Measurements from ENCODE around the gene SUSD1. TPM values are rescaled to one million over a fixed set of nuclear protein-coding genes. Genes with fewer than 3 reads are reported as not detected.

SUSD1 gene
- polyA plus RNA-seq, 3 donors, result 32.6 to 41.6 (median 34.5) TPM

DNA sequence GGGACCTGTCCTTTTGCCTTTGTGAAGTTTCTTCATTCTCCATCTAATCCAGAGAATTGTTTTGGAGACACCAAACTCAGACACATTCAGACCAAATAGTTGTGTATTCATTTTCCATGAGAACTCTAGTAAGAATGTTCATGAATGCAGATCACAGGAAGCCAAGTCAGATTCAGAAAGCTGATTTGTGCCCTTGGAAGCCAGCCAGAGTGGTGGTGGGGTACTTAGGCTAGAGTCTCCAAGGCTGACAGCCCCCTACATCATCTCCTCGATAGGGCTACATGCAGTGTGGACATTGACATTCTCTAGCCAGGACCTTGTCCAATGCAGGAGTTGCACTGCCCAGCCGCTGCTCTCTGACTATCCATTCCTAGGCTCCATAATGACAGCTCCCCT is 140.9 kb downstream of the SUSD1 start:
- DNase-seq (ENCODE audit: extremely low read depth in 1 of 11, low read depth in 9 of 11, low spot score in 4 of 11), result no peak

DNA sequence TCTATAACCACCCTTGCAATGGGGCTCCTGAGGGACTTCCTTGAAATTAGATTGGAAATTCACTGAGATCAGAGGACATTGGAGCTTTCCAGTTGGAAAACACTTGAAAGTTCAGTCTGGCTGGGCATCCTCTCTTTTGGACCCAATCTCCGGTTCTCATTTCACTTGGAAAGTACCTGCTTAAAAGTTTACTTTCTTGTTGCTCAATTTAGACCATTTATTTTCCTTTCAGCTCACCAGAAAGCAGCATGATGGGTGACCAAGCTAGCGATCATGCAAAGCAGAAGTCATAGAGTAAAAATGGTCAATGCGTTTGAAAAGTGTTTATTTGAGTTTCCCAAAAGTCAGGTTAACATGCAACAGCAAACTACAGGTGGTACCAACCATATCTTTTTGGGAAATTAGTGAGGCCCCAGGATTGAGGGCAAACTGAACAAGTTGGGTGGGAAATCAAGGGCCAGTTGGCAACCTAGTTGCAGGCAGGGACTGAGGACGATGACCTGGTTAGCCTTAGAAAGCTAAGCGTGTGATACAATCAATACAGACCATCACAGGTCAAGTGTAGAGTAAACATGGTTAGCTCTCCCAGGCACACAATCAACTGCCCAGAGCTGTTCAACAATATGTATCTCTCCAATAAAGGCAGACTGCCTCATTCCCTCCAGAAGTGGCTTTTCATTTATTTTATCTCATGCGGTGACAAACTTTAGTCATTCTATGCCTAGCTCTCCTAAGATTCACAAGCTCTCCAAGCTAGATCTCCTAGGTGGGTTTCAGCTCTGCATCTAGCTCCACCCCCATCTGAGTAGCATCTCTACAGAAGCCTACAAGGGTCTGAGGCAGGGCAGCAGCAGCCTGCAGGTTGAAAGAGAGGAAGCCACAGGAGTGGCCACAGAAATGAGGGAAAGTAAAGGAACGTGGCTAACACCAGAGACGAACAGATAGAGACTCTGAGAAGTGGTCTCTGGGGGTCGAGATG is 141.6 kb downstream of the SUSD1 start:
- DNase-seq (ENCODE audit: extremely low read depth in 1 of 11, low read depth in 9 of 11, low spot score in 4 of 11), result no peak

DNA sequence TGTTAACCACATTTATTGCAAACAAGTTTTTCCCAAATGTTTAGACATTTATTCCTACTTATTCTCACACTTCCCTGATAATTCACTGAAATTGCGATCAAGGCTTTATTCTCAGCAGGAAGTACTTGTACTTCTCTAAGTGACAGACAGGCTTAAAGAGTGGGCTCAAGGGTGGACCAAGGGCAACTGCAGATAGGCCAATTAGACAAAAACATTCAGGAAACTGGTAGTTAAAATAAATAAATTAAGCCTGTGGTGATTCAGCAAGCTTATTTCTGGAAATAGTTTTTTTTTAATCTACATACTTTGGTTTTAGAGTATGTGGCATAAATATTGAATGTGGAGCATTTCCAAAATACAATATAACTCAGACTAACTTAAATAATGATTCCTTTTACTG is 142.4 kb downstream of the SUSD1 start:
- DNase-seq (ENCODE audit: extremely low read depth in 1 of 11, low read depth in 9 of 11, low spot score in 4 of 11), result no peak

DNA sequence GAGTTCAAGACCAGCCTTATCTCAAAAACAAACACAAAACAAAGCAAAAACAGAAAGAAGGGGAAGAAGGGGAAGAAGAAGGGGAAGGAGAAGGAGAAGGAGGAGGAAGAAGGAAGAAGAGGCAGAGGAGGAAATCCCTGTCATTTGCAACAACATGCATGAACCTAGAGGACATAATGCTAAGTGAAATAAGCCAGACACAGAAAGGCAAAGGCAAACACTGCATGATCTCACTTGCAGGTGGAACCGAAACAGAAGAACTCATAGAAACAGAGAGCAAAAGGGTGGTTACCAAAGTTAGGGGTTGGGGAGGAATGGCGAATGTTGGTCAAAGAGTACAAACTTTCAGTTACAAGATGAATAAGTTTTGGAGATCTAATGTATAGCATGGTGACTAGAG is 143.1 kb downstream of the SUSD1 start:
- no peak for DNase-seq (ENCODE audit: extremely low read depth in 1 of 11, low read depth in 9 of 11, low spot score in 4 of 11)

DNA sequence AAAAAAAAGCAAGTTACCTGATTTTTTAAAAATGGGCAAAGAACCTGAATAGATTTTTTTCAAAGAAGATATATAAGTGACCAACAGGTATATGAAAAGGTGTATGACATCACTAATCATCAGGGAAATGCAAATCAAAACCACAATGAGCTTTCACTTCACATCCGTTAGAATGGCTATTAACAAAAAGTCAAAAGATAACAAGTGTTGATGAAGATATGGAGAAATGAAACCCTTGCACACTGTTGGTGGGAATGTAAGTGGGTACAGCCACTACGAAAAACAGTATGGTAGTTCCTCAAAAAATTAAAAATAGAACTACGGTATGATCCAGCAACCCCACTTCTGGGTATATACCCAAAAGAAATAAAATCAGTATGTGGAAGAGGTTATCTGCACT is 143.7 kb downstream of the SUSD1 start:
- DNase-seq (ENCODE audit: extremely low read depth in 1 of 11, low read depth in 9 of 11, low spot score in 4 of 11), result no peak

DNA sequence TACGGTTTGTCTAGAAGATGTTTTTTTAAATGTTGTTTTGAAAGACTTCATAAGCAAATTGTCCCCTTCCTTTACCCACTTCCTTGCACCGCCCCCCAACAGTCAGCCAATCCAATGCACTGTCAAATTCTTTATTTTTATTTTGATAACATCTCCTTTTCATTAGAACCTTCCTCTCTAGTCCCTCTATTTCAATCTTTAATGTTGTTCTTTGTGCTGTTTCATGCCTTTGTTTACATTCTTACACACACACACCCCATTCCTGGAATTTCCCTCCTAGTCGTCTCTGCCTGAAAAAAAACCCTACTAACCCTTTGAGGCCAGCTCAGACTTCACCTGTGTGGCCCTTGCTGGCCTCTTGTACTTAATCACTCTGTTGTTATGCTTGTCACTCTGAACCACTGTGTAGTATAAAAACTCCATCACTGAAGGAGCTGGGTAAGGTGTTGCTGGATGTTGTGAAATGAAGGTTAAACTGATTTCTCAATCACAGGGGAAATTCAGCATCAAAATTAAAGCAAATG is 145.1 kb downstream of the SUSD1 start:
- no peak for DNase-seq (ENCODE audit: extremely low read depth in 1 of 11, low read depth in 9 of 11, low spot score in 4 of 11)

DNA sequence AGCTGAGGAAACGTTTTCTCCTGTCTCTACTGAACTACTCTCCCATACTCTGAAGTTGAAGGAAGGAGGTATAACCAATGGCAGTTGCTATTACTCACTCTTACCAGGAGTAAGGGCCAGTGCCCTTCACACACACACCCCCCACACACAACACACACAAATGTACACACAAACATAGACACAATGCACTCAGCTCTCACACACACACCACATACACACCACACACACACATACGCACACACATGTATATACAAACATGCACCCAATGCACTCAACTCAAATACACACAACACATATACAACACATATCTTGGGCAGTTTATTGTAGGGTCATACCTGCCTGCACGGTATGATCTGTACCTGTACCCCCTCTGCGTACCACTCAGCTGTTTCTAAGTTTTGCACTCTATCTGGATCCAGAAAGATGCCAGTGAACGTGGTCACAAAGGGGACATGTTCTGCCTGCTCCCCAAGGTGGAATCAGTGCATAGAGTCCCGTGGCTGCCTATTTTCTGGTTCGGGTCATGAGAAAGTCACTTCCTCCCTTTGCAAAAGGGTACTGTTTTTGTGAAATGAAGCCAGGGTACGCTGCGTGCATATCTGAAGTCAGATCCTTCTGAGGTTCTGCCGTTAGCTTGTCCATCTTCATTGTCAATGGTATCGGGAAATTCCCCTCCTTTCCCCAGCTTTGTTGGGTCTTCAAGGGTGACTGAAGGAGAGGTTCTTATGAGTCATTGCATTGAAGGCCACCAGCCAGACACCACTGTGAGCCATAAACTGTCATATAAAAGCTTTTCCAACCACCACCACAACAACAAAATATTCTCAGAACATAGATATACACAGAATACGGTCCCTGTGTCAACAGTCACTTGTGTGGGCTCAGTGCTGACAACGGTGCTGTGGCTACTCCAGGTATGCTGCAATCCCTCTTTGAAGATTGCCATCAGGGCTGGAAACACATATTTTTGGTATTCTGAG is 146.6 kb downstream of the SUSD1 start:
- no peak for DNase-seq (ENCODE audit: extremely low read depth in 1 of 11, low read depth in 9 of 11, low spot score in 4 of 11)

DNA sequence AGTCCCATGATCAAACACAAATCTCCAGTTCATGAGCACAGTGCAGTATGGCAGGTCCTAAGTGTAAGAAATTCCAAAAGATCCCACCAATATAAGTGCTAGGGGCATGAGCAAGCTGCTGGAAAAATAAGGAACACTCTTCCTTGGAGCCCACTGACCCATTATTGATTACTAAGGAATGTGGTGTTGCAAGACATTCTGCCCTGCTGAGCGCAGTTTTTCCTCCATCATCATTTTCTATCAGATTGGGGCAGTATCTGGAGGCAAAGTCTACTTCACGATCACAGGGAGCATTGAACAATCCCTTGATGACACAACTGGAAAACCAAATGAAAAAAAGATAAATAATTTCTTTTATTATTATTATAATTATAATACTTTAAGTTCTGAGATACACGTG is 149.2 kb downstream of the SUSD1 start:
- no peak for DNase-seq (ENCODE audit: extremely low read depth in 1 of 11, low read depth in 9 of 11, low spot score in 4 of 11)

DNA sequence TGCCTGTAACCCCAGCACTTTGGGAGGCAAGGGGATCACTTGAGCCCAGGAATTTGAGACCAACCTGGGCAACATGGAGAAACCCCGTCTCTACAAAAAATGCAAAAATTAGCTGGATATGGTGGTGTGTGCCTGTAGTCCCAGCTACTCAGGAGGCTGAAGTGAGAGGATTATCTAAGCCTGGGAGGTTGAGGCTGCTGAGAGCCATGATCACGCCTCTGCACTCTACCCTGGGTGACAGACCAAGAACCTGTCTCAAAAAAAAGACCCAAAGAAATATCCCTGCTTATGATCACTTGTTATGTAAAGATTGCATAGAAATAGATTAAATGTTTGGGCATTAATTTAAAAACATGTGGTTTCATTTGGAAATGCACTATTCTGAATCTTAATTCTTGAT is 153.4 kb downstream of the SUSD1 start:
- no peak for DNase-seq (ENCODE audit: extremely low read depth in 1 of 11, low read depth in 9 of 11, low spot score in 4 of 11)

DNA sequence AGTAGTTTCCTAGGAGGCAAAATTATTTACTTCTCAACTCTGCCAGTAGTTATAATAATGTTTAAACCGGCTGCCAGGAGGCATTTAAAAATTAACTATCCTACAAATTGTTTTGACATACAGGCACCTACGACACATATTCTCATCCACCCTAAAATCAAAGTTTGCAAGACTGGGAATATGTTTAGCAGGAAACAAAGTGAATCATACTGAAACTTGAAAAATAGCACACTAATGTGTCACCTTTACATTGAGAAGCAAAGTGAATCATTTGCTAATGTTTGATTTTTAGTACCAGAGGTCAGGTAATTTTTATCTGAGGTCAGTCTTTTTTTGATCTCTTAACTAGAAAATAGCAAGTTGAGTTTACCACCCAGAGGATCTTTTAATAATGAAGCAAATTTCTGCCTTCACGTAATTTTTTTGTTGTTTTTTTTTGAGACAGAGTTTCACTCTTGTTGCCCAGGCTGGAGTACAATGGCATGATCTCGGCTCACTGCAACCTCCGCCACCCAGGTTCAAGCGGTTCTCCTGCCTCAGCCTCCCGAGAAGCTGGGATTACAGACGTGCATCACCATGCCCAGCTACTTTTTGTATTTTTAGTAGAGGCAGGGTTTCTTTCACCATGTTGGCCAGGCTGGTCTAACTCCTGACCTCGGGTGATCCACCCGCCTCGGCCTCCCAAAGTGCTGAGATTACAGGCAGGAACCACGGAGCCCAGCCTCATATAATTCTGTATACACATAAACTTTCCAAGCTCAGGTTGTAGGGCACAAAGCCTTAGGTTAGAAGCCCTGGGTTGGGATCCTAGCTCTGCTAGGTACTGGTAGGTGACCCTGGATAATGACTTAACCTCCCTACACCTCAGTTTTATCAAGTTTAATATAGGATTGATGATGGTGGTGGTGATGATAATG is 154.2 kb downstream of the SUSD1 start:
- no peak for DNase-seq (ENCODE audit: extremely low read depth in 1 of 11, low read depth in 9 of 11, low spot score in 4 of 11)

DNA sequence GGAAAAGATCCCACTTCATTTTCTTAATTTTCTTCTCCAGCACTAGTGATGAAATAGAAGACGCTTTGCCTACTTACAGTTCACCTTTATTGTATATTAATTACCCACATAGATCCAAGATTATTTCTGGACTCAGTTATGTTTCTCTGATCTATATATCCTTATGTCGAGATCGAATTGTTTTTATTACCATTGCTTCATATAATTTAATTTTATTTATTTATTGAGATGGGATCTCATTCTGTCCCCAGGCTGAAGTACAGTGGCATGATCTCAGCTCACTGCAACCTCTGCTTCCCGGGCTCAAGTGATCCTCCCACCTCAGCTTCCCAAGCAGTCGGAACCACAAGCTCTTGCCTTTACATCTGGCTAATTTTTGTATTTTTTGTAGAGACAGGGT is 157.2 kb downstream of the SUSD1 start:
- DNase-seq (ENCODE audit: extremely low read depth in 1 of 11, low read depth in 9 of 11, low spot score in 4 of 11), result no peak

- DNase-seq (ENCODE audit: extremely low read depth in 1 of 11, low read depth in 9 of 11, low spot score in 4 of 11), result no peak
Observed at GRCh38 chr9:112015736-112016135, 159.4 kb downstream of the SUSD1 start.

DNA sequence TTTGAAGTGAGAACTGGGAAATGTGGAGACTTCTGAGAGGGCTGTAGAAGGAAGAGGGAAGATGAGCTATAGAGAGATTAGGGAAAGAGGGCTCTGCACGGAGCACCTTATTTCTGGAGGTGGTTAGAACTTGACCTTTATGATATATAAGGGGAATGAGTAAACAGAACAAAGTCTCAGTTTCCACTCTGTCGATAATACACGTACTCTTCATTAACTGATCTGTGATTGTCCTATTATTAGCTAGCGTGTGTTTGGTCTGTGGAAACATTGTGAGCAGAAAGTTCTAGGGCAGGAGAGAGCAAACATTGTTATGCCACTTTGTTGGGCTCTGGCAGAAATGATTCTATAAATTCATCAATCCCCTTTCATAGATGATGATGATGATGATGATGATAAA is 159.9 kb downstream of the SUSD1 start:
- no peak for DNase-seq (ENCODE audit: extremely low read depth in 1 of 11, low read depth in 9 of 11, low spot score in 4 of 11)

GRCh38 chr9:112013266-112013665 is 161.8 kb downstream of the SUSD1 start:
- no peak for DNase-seq (ENCODE audit: extremely low read depth in 1 of 11, low read depth in 9 of 11, low spot score in 4 of 11)

DNA sequence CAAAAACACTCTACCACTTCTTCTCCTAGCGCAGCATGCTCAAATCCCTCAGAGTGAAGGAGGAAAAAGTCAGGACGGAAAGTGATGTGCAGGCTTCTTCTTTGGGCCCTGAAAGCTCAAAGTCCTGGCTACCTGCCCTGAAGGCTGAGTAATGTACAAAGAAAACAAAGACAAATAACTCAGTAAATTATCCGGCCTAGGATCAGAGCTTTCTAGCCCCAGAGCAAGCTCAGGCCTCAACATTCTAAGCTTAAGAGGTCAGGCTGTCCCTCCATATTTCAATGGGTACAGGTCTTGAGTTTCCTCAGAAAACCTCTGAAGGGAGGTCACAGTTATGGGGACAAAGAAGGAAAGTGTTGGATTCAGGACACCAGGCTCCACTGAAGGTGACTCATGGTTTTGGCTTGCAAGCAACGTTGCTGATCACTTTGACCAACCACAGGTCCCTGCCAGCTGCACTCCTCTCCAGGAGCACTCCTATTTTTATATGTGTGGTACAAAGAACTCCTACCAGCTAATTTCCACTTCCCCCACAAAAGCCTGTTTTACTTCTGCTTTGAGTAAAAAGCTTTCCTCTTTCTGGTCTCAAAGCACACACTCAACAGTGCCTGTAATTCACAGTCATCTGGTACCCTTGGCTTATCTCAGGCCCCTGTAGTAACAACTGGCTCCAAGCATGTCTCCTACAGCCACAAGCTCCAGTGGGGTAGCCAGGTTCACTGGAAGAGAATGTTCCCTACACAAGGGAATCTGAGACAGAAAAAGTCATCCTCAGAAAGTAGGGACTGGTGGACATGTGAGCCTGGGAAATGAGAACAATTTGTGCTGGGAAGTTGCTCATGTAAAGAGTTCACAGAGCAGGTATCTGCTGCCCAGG is 162.8 kb downstream of the SUSD1 start:
- DNase-seq (ENCODE audit: extremely low read depth in 1 of 11, low read depth in 9 of 11, low spot score in 4 of 11), result no peak

- no peak for DNase-seq (ENCODE audit: extremely low read depth in 1 of 11, low read depth in 9 of 11, low spot score in 4 of 11)
Observed at GRCh38 chr9:112011051-112011620, 164.0 kb downstream of the SUSD1 start.

- DNase-seq (ENCODE audit: extremely low read depth in 1 of 11, low read depth in 9 of 11, low spot score in 4 of 11), result no peak
Observed at GRCh38 chr9:112010537-112010936, 164.6 kb downstream of the SUSD1 start.

Measured in renal cortex interstitium (tissue), 11 donors.